Occipital lobe (tissue), 2 donors: ENCODE measurements around the gene KIF26B. TPM values are rescaled to one million over a fixed set of nuclear protein-coding genes. Genes with fewer than 3 reads are reported as not detected.

Source experiments
- DNase-seq: peaks from one replicate; lab custom pipeline; 2025; lab: John Stamatoyannopoulos, UW
- total RNA-seq: library from RNA; depleted of rRNA; stranded (reverse); fragments of >200 nt; gene quantifications from one replicate; pipeline ENCODE4 v1.2.3, GENCODE V29; 2014

The KIF26B gene
- total RNA-seq, 1 donor from 2014 or later: 31.7 TPM

DNA sequence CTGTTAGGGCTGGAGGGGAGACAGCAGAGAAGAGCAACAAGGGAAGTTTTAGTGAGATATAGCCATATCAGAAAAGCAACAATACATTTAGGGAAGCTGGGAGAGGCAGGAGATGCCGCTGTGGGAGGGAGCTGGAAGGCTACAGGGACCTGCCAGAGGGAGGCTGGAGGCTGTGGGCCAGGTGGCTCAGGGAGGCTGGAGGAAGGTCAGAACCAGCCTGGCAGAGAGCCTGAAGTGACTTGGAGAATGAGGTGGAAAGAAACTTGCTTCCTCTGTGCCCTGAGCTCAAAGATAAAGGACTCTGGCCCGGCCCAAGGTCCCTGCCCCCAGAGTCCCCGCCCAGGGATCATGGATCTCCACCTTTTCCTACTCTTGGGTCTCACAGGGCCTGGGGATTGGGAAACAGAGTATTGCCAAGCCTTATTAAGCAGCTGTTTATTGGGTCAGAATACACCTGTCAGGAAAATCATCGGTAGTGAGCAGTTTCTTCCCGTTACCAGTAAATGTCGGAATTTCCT lies 85.9 kb downstream of the KIF26B start:
- no peak for DNase-seq

DNA sequence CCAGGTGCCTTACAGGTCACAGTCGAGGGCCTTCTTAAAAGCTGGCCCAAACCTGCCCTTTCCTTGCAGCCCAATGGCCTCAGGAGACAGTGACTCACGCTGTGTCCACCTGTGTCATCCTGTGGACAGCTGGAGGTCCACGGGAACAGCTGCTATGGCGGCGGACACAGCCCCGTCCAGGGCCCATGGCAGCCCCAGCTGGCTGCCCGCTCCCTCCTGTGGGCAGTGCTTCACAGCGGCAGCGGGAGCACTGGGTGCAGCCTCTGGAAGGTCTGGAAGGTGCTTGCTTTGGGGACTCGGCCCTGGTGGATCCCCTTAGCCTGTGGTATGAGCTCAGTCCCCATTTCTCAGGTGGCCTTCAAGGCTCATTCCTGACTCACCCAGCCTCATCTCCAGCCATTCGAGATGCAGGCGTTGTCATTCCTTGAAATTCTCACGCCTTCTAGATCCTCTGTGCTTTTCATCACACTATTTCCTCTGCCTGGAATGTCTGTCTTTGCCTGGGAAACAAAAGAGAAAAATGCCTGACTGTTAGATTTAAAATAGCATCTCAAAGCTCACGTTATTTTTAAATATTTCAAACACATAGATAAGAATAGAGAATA lies 86.8 kb downstream of the KIF26B start:
- DNase-seq: no peak

DNA sequence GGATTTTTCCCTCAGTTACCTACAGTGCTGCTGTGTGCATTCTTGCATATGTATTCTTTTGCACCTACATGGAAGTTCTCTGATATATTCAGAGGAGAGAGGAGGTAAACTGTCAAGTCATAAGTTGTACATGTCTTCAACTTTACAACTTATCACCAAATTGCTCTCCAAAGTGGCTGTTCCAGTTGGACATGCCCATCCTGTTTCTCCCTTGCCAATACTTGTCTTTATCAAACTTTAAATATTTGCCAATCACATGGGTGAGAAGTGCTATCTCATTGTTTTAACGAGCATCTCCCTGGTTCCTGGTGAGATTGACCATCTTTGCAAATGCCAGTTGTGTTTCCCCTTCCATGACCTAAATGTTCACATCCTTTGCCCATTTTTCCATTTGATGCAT lies 88.2 kb downstream of the KIF26B start:
- no peak for DNase-seq

DNA sequence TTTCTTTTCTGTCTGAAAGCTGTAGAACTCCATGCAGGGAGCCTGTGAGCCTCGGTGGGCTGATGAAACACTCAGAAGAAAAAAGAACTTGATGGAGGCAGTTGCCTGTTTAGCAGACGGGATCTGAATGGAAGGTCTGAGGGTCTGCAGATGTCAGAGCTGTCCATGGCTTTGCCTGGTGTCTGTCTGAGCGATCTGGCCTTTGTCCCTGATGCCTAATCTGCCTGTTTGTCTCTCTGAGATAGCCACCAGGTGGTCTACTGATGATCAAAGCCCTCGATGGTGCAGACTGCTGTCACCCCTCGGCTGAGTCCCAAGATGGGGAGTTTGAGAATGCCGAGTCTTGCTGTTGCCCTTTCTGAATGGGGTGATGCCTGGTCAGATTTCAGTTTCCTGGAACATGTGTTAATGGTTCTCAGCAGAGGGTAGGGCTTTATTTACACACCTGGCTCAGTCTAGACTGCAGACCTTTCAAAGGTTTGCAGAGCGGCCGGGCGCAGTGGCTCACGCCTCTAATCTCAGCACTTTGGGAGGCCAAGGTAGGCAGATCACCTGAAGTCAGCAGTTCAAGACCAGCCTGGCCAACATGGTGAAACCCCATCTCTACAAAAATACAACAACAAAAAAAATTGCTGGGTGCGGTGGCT lies 90.4 kb downstream of the KIF26B start:
- DNase-seq: no peak

DNA sequence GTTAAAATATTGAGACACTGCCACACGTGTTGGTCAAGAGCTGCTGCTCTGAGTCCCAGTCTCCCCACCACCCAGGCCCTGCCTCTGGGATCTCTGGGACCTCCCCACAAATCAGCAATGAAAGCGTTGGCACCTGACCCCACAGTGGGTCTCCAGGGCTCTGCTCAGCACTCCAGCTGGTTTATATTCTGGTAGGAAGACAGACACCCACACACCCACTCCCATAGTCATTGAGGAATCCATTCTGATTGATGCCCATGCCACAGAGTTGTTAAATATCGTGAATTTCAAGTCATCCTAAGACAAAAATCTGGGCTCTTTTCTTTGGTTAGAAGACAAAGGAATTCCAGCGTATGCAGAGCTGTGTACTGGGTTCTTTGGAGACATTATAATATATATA lies 91.6 kb downstream of the KIF26B start:
- no peak for DNase-seq

DNA sequence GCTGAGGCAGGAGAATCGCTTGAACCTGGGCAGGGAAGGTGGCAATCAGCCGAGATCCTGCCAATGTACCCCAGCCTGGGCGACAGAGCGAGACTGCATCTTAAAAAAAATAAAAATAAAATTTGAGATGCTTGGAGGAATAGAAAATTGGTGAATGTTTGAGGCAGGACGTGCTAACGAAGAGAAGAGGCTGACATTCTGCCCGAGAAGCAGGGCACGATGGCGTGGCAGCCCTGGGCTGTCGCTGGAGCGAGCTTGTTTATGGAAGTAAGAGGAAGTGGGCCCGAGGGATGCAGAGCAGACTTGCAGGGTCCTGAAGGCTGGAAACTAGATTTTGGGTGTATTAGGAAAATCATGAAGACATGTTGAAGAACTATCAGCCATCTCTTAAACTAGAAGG lies 92.6 kb downstream of the KIF26B start:
- no peak for DNase-seq

DNA sequence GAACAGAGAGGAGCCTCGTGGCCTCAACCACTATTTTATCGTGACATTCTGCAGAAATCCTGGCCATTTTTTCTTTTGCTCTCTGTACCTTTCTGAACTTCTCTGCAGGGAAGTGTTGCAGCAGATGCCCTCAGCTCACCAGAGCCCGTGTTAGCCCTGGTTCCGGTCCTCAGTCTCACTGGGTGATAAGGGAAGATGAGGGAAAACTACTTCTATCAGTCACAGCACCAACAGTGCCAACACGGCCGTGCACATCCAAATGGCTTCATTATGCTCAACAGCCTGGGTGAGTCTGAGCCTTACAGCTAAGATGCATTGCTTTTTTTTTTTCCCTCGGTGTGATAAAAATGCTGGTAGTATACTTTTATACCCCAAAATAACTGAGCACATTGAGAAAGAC lies 93.0 kb downstream of the KIF26B start:
- DNase-seq: no peak

DNA sequence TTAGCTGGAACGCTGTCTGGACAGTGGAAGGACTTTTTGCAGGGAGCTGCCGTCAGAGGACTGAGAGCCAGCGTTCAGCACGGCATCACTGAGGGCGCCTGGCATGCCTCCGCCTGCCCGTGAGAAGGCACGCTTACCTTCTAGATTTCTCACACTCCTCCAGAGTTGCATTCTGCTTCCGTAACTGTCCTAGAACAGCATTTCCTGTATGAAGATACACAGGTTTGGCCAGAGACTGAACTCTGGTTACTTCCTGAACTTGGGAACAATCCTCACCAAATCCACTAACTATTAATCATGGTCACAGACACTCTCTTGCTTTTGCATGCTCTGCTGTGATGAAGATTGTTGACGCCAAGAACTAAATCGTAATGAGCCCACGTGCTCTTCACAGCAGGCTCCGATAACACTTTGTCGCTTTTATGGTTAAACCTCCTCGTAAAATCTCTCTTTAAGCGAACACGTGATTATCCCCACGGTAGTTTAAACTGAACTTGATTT lies 93.5 kb downstream of the KIF26B start:
- DNase-seq: no peak

DNA sequence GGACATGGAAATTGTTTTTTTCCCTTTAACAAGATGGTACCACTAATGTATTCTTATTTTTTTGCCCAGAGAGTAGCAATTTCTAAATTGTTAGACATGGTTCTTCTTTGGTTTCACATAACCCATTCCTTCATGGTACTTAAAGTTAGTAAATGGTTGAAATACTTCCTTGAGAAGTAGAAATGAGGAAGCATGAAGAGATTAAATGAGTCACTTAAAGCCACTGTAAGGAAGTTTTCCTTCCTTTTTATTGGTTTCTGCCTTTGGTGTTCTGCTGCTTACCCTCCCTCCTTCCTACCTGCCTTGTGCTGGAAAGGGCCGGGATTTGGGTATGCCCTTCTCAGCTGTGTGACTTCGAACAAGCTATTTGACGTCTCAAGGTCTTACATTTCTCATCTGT lies 101.0 kb downstream of the KIF26B start:
- DNase-seq: no peak

DNA sequence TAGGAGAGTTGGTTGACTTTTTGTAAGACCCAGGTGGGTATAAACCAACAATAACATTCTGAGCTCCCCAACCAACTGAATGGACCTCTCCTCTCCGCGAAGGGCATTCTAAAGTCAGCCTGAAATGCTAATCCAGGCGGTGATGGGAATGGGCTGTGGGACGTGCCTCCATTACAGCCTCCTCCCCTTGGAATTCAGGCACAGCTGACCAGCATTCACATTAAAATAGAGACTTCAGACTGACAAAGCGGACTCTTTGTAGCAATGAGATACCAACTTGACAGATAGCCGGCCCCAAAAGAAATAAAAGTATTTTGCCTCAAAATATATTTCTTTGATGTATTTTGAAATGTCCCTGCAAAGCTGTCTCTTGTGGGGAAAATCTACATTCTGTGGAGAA lies 101.7 kb downstream of the KIF26B start:
- DNase-seq: no peak

DNA sequence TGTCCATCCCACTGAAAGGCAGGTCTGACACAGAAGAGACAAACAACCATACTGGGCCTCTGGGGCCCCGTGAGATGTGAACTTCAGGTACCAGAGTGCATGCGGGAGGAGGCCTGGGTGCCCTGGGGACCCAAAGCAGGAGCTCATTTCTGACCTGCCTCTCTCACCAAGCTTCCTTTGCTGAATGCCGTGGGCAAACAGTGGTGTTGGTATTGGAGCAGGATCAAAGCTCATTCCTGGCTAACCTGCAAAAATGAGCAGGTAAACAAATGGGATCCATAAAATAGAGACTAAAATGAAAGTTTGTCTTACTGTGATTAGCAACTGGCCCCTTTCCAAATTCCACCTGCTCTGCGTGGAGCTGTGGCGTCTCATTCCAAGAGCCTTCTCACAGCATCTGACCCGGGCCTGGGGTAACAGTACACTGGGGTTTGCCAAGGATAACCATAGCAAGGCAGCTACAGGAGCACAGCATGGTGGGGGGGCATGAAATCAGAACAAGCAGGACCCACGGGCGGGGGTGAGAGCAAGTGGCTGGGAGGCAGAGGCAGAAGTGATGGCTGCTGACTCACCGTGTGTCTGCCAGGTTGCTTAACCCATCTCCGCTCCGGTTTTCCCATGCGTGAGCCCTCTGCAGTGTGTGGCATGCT lies 103.6 kb downstream of the KIF26B start:
- no peak for DNase-seq

DNA sequence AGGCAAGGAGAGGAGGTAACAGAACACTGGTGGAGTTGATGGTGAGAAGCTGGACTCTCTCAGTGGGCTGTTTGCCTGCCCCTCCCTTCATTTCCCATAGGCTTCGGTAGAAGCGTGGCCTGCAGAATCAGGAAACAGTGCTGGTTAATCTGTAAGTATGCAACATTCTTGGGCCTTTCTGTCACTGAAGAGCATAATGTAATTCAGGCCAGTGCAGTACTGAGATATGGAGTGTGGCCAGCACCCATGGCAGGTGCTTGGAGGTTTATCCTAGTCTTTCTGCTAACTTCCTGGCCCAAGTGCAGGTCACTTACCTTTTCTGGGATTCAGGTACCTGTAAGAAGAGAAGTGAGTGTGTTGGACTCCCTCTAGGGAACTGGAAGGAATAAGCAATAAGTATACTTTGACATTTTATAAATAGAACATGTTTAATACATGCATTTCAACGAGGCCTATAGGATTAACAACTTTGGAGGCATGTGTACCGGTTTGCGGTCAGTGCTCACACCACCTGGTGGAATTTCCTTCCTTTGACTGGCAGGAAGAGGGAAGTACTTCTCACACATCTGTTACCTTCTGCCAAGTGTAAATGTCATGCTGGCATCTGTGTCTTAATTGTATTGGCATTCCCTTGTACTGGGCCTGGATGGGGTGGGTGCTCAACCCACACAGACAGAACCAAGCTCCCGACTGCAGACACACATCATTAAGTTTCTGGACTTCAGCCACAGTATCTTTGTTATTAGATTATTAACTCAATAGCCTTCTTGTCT lies 105.5 kb downstream of the KIF26B start:
- DNase-seq: no peak

DNA sequence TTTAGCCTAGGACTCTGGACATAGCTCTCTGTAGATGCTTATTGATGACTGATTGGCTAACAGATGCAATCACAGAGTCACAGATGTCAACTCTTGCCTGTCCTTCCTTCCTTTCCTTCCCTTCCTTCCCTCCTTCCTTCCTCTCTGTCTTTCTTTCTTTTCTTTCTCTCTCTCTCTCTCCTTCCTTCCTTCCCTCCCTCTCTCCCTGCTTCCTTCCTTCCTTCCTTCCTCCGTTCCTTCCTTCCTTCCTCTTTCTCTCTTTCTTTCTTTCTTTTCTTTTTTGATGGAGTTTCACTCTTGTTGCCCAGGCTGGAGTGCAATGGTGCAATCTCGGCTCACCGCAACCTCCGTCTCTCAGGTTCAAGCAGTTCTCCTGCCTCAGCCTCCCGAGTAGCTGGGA lies 106.1 kb downstream of the KIF26B start:
- no peak for DNase-seq

DNA sequence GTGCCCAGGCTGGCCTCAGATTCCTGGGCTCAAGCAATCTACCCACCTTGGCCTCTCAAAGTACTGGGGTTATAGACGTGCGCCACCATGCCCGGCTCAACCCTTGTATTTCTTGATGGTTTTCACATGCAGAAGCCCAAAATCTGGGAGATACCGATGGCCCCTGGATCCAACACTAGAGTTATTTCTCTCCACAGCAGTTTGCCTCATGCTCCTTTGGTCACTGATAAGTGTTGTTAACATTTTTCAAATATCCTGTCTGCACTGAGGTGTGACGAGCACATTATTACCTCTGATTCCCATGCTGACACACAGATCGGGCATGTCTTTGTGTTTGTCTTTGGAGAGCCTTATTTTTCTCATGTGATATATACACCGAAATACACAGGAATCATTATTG lies 107.0 kb downstream of the KIF26B start:
- DNase-seq: no peak

DNA sequence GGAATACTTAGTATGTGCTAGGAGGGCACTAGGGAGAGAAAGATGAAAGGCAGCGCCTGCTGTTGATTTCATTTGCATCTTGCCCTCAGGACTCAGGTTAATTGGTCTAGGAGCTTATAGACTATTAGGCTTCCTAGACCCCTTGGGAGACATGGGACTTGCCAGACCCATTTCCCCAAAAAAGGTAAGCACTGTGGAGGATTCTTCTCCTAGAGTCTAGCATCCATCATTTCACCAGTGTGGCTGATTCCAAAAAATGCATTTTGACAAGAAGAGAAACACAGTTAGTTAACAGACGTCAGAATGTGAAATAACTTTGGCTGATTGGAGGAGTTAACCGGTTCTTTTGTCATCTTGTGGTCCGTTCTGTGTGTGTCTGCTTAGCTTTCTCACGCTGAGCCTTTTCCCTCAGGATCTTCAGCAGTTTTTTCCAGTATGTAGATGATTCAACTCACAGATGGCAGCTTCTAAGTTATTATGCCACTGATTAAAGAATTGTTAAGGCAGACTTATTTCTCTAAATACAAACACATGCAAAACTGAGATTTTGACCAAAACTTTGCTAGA lies 108.8 kb downstream of the KIF26B start:
- no peak for DNase-seq

DNA sequence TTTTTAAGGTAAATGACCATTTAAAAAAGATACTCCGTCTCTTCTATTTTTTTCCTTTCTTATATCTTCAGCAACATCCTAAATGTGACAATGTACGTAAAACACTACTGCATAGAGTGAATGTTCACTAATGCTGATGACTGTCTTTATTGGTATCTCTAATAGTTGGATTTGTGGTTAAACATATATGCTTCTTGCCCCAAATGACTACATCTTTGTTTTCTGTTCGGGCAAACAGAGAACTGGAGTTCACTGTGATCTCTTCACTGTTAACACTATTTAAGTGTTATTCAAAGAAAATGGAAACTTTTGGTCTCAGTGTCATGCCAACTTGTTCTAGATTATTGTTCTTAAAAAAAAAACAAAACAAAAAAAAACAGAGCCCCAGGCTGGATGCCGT lies 109.4 kb downstream of the KIF26B start:
- no peak for DNase-seq

DNA sequence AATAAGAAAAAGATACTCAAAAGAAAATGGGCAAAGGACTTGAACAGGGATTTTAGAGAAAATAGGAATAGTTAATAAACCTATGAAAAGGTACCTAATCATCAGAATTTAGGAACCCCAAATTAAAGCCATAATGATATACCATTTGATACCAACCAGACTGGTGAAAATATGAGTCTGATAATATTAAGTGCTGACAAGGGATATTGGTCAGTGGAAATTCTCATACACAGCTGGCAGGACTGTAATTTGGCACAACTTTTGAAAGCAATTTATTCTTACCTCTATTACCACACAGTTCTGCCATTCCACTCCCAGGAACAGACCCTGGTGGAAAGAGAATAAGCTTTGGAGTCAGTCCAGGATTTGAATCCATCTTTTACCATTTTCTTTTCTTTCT lies 111.3 kb downstream of the KIF26B start:
- DNase-seq: no peak

DNA sequence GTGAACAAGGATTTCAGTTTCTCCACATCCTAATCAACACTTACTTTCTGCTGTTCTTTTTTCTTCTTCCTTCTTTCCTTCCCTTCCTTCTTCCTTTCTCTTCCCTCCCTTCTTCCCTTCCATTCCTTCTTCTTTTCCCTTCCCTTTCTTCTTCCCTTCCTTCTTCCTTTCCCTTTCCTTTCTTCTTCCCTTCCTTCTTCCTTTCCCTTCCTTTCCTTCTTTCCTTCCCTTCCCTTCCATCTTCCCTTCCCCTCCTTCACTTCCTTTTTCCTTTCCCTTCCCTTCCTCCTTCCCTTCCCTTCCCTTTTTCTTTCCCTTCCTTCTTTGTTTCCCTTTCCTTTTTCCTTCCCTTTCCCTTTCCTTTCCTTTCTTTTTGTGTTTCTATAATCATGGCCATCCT lies 115.3 kb downstream of the KIF26B start:
- DNase-seq: no peak

DNA sequence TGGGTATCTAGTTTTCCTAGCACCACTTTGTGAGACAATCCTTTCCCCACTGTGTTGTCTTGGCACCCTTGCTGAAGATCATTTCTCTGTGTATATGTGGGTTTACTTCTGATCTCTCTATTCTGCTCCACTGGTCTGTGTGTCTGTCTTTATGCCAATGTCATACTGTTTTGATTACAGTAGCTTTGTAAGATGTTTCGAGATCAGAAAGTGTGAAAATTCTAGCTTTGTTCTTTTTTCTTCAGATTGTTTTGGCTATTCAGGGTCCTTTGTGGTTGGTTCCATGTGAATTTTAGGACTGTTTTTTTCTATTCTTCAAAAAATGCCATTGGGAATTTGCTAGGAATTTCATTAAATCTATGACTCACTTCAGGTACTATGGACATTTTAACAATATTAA lies 116.2 kb downstream of the KIF26B start:
- DNase-seq: no peak

DNA sequence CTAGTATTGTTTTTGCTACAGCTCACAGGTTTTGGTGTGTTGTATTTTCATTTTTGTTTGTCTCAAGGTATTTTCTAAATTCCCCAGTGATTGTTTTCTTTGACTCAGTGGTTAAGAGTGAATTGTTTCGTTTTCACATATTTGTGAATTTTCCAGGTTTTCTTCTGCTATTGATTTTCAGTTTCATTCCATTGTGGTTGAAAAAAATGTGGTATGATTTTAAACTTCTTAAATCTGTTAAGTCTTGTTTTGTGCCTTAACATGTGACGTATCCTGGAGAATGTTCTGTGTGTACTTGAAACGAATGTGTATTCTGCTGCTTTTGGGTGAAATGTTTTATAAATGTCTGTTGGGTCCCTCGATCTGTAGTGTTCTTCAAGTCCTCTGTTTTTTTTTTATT lies 117.9 kb downstream of the KIF26B start:
- no peak for DNase-seq

DNA sequence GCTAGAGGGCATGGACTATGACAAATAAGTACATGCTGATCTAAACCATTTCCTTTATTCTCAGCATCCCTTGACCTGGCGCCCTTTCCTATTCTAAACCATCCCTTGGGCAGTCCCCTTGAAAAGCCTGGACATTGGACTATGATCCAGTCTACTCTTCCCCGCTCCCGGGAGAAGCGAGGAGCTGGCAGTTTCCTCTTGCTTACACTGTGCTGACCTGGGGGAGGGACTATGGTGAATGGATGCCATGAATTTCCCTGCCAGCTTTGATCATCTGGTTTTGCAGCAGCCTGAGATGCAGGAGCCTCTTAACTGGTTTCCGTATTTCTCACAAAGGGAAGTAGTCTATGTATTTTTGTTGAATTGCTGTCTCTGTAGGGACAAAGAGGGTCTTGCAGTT lies 121.7 kb downstream of the KIF26B start:
- DNase-seq: no peak

DNA sequence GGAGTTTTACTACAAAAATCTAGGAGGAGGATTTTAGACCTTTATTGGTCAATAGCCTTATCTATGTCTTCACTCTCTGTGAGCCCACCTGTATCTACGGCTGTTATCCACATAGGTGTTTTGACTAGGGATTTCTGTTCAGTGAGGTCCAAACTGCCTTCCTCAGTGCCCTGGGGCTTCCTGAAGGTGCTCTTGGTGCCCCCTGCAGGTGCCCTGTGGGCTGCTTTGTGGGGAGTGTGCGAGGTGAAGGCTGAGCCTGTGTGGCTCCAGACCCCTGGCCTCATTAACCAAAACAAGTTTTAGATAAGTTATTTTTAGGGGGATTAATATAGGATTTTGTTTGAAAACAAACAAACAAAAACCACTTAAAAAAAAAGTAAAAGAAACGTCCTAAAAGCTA lies 122.5 kb downstream of the KIF26B start:
- no peak for DNase-seq
